Heart left ventricle (tissue), 16 donors: ENCODE measurements around the gene PARP1. TPM values are rescaled to one million over a fixed set of nuclear protein-coding genes. Genes with fewer than 3 reads are reported as not detected.

ENCODE experiments used
- ATAC-seq, 4 donors: fragments of 200-7000 bp; cut with Tn5 transposase; one replicate each; pipeline ENCODE4 v1.9.1; 2020 to 2022; ENCODE audit warnings: moderate library complexity in 4 of 4, mild to moderate bottlenecking in 3 of 4, moderate number of reproducible peaks in 1 of 4
- DNase-seq, 5 donors: peaks; one replicate each; pipeline ENCODE4 v3.0.0-alpha.2; 2020
- H3K27ac ChIP-seq, 12 donors: fragments of 200-600 bp; sonication (generic) in 4 of 12; one replicate each; pipeline versions ENCODE4 v1.5.0 to v1.8.0; 2016 to 2022; ENCODE audit warnings: mild to moderate bottlenecking in 2 of 12
- H3K27me3 ChIP-seq, 9 donors: fragments of 200-600 bp; sonication (generic) in 2 of 9; one replicate each; pipeline versions ENCODE4 v1.5.1 to v1.8.0; 2016 to 2022; ENCODE audit warnings: mild to moderate bottlenecking in 3 of 9
- H3K36me3 ChIP-seq, 9 donors: fragments of 200-600 bp; sonication (generic) in 2 of 9; one replicate each; pipeline versions ENCODE4 v1.5.0 to v1.8.0; 2018 to 2022; ENCODE audit warnings: mild to moderate bottlenecking in 2 of 9
- H3K4me1 ChIP-seq, 12 donors: fragments of 200-600 bp; sonication (generic) in 4 of 12; one replicate each; pipeline versions ENCODE4 v1.5.0 to v1.8.0; 2016 to 2022; ENCODE audit warnings: mild to moderate bottlenecking in 3 of 12
- H3K4me3 ChIP-seq, 12 donors: fragments of 200-600 bp; sonication (generic) in 4 of 12; one replicate each; pipeline versions ENCODE4 v1.5.0 to v1.8.0; 2017 to 2022; ENCODE audit warnings: mild to moderate bottlenecking in 9 of 12, moderate library complexity in 4 of 12
- H3K9me3 ChIP-seq, 12 donors: fragments of 200-600 bp; sonication (generic) in 4 of 12; one replicate each; pipeline versions ENCODE4 v1.5.0 to v1.8.0; 2016 to 2022; ENCODE audit warnings: mild to moderate bottlenecking in 1 of 12
- CTCF ChIP-seq, 12 donors: fragments of 200-600 bp; sonication (generic) in 4 of 12; IDR thresholded peaks; one replicate each; pipeline versions ENCODE4 v1.5.0 to v1.8.0; 2018 to 2022; ENCODE audit warnings: antibody characterized with exemption in 12 of 12, mild to moderate bottlenecking in 5 of 12
- POLR2A ChIP-seq, 2 donors: fragments of 450-650 bp; IDR thresholded peaks; one replicate each; pipeline ENCODE4 v1.6.1; 2017; ENCODE audit warnings: antibody characterized with exemption in 2 of 2, mild to moderate bottlenecking in 2 of 2, moderate library complexity in 2 of 2
- WGBS, 4 donors: extraction: QIAGEN DNeasy Blood & Tissue Kit in 2 of 4; methylation state at CpG; one replicate each; pipeline versions ENCODE4 v1.1.5 to v1.1.7; 2013 to 2018; 5-methylcytosine and 5-hydroxymethylcytosine counted together
- intact Hi-C, 10 donors: fragments of 100-400 bp; cut with DNase I; formaldehyde crosslinking; loops; one replicate each; pipeline versions ENCODE4 v1.11.1 to v1.14.2; 2022
- polyA plus RNA-seq, 2 donors: library from polyadenylated mRNA; stranded (reverse); fragments of 200-250 nt; gene quantifications; one replicate each; pipeline ENCODE4 v1.2.3, GENCODE V29; 2013
- total RNA-seq, 9 donors: library from RNA; depleted of rRNA in 2 of 9; stranded (reverse); fragments of >200 nt in 2 of 9; fragmentation: NEBNext Ultra II Directional in 3 of 9; extraction: Animal tissue kit (Norgen Biotek cat#: 25700) in 3 of 9; gene quantifications; one replicate each; pipeline versions ENCODE4 v1.1.0 to v1.2.4, GENCODE V29; 2016 to 2023
- donor health status: ischemic (EF 13 %, LVEDD 7.1; RV severe dilation, severe dysfunction).
- donor health status: healthy with polysubstance abuse.
- donor health status: DM: no; HTN: yes; CAD: no.
- donor health status: DM: no; HTN: no; CAD: no.
- donor health status: ischemic (EF 25% LVEDD 6.9; RV normal size, moderate dysfunction).
- donor health status: ischemic (EF 25% LVEDD 5.7; RV mildly dilated, moderate dysfunction).
- donor health status: healthy.
- donor health status: DM: yes; HTN: yes; CAD: no.
- donor health status: ischemic (EF 35%, LVEDD 5.7; RV mildly dilated, moderate dysfunction).
- donor health status: nonischemic (EF 11% LVEDD 7.7; RV severe dilation, severe dysfunction).
- donor health status: DM: yes; HTN: yes; CAD: no.
- donor health status: PGD.
- donor health status: ischemic (EF 29% LVEDD 5.4; RV normal size, mild dysfunction).
- donor health status: nonischemic (EF 23%, LVEDD 6.1; RV moderate dilation, normal function).

The PARP1 gene
- total and polyA plus RNA-seq, 11 donors: 50.4 to 168 (median 111) TPM

GRCh38 chr1:226403201-226404034 lies 4.5 kb downstream of the PARP1 start:
- 65 to 72% (median 71%) methylated on average over 14 to 15 of the region's 15 CpGs for WGBS, 4 donors
- intact Hi-C loops: loop anchor here in 1 of 10 donors (10.0 kb wide), 2 partner anchors 279 to 301 kb away; no protein-coding TSS in a partner anchor
- peak overlapping the region in 1 of 12 donors; percentile 31 for H3K27ac ChIP-seq

GRCh38 chr1:226402739-226403165 lies 5.1 kb downstream of the PARP1 start:
- H3K36me3 ChIP-seq: peaks cover 0 to 51% (median 34%) of the 10 kb centered on the region in 9 donors
- peaks cover 7 to 89% (median 52%) of the 10 kb centered on the region in 12 donors for H3K4me1 ChIP-seq
- no peak for TF ChIP-seq CTCF (IDR thresholded peaks at IDR 0.05)
- TF ChIP-seq POLR2A (IDR thresholded peaks at IDR 0.05): no peak
- H3K27me3 ChIP-seq: no peaks in the 10 kb centered on the region
- intact Hi-C loops: loop anchor here in 1 of 10 donors (10.0 kb wide), 2 partner anchors 278 to 302 kb away; no protein-coding TSS in a partner anchor
- 61 to 100% (median 76%) methylated on average over 4 of the region's 4 CpGs for WGBS, 4 donors
- DNase-seq (no peak), ATAC-seq (no peak)
- no peaks in the 10 kb centered on the region for H3K9me3 ChIP-seq
- no peak overlapping the region for H3K4me3 ChIP-seq
- peak overlapping the region in 4 of 12 donors; percentile 8 to 67 (median 22) for H3K27ac ChIP-seq

More at GRCh38 chr1:226403201-226404034, 4.5 kb downstream of the PARP1 start:
- Histone ChIP-seq H3K4me1 (peaks cover 7 to 84% (median 52%) of the 10 kb centered on the region in 12 donors), H3K9me3 (no peaks in the 10 kb centered on the region), H3K27me3 (no peaks in the 10 kb centered on the region), H3K36me3 (peaks cover 0 to 46% (median 34%) of the 10 kb centered on the region in 9 donors), H3K4me3 (no peak overlapping the region)
- ATAC-seq (no peak), DNase-seq (no peak)
- no peak for TF ChIP-seq POLR2A (IDR thresholded peaks at IDR 0.05)
- TF ChIP-seq CTCF (IDR thresholded peaks at IDR 0.05): peak in 6 of 12 donors; percentile 13 to 26 (median 20)

GRCh38 chr1:226401355-226402303 lies 6.3 kb downstream of the PARP1 start:
- TF ChIP-seq POLR2A (IDR thresholded peaks at IDR 0.05): no peak
- no peak for TF ChIP-seq CTCF (IDR thresholded peaks at IDR 0.05)
- Histone ChIP-seq H3K27ac (peak overlapping the region in 10 of 12 donors; percentile 50 to 75 (median 65)), H3K4me1 (peaks cover 3 to 90% (median 52%) of the 10 kb centered on the region in 12 donors), H3K9me3 (no peaks in the 10 kb centered on the region), H3K36me3 (peaks cover 0 to 59% (median 34%) of the 10 kb centered on the region in 9 donors), H3K27me3 (no peaks in the 10 kb centered on the region), H3K4me3 (no peak overlapping the region)
- intact Hi-C loops: loop anchor here in 1 of 10 donors (10.0 kb wide), 2 partner anchors 277 to 303 kb away; no protein-coding TSS in a partner anchor
- 70 to 77% (median 72%) methylated on average over 9 of the region's 9 CpGs for WGBS, 4 donors
- DNase-seq (no peak), ATAC-seq (no peak)
